Natural killer cell (primary cell): ENCODE results near the gene SFXN2. TPM values are rescaled to one million over a fixed set of nuclear protein-coding genes. Genes with fewer than 3 reads are reported as not detected.
A peak's percentile ranks its signal among the peaks of the same experiment; 100 is the strongest.

Experiments
- ATAC-seq, 3 donors: fragments of 150-1000 bp in 2 of 3; fragments of 200-7000 bp in 1 of 3; cut with Tn5 transposase; 1 replicate in 1 of 3; 2 replicates in 2 of 3; pipeline ENCODE4 v1.10.0; 2021; ENCODE audit warnings: mild to moderate bottlenecking in 2 of 3, moderate library complexity in 2 of 3
- DNase-seq, 2 donors: peaks; one replicate each; pipeline versions ENCODE4 v3.0.0 to v3.0.0-alpha.2; 2013 to 2021; ENCODE audit warnings: mixed read lengths in 1 of 2
- H3K27ac ChIP-seq: one replicate; pipeline ENCODE4 v1.5.1; 2013; ENCODE audit warnings: mild to moderate bottlenecking, low read length
- H3K27me3 ChIP-seq: one replicate; pipeline ENCODE4 v1.6.1; 2013; ENCODE audit warnings: low read length; ENCODE audit not compliant: control insufficient read depth, insufficient read depth
- H3K36me3 ChIP-seq: one replicate; pipeline ENCODE4 v1.6.1; 2013; ENCODE audit warnings: low read length; ENCODE audit not compliant: control insufficient read depth, insufficient read depth
- H3K4me1 ChIP-seq: one replicate; pipeline ENCODE4 v1.6.1; 2013; ENCODE audit warnings: low read length; ENCODE audit not compliant: control insufficient read depth, insufficient read depth
- H3K4me3 ChIP-seq: one replicate; pipeline ENCODE4 v1.5.1; 2013; ENCODE audit warnings: low read length
- H3K9me3 ChIP-seq: one replicate; pipeline ENCODE4 v1.6.1; 2013; ENCODE audit warnings: low read length; ENCODE audit not compliant: control insufficient read depth, insufficient read depth
- H3K27ac Mint-ChIP-seq, 2 donors: one replicate each; pipeline ENCODE4 v1.8.0; 2022; ENCODE audit warnings: mild to moderate bottlenecking in 2 of 2, mixed read lengths in 2 of 2, moderate library complexity in 1 of 2
- H3K27me3 Mint-ChIP-seq, 2 donors: one replicate each; pipeline ENCODE4 v1.8.0; 2022; ENCODE audit warnings: low read depth in 2 of 2, mixed read lengths in 2 of 2
- H3K36me3 Mint-ChIP-seq: one replicate; pipeline ENCODE4 v1.8.0; 2022; ENCODE audit warnings: mixed read lengths
- H3K4me1 Mint-ChIP-seq, 2 donors: one replicate each; pipeline ENCODE4 v1.8.0; 2022; ENCODE audit warnings: mixed read lengths in 2 of 2
- H3K4me3 Mint-ChIP-seq: one replicate; pipeline ENCODE4 v1.8.0; 2022; ENCODE audit warnings: mild to moderate bottlenecking, moderate library complexity, mixed read lengths
- H3K9me3 Mint-ChIP-seq, 2 donors: one replicate each; pipeline ENCODE4 v1.8.0; 2022; ENCODE audit warnings: mixed read lengths in 2 of 2
- WGBS: methylation state at CpG from one replicate; pipeline ENCODE4 v1.1.7; 2013; ENCODE audit warnings: missing lambda C conversion rate; ENCODE audit not compliant: insufficient coverage; 5-methylcytosine and 5-hydroxymethylcytosine counted together
- intact Hi-C: fragments of 100-400 bp; cut with micrococcal nuclease; formaldehyde crosslinking; loops from one replicate; pipeline ENCODE4 v1.14.2; 2022
- total RNA-seq, 4 donors: library from RNA; stranded (reverse); fragments of 120-200 nt in 1 of 4; gene quantifications; one replicate each; pipeline versions ENCODE4 v1.2.3 to v1.2.4, GENCODE V29; 2013 to 2022
- TF ChIP-seq, protein P1 (sequence below): fragments of 200-600 bp; IDR thresholded peaks from one replicate; pipeline ENCODE4 v1.8.0; 2022; ENCODE audit warnings: antibody characterized with exemption

The SFXN2 gene
- total RNA-seq, 3 donors from 2014 or later (not counting 1 experiment from before 2014, with no cell fraction given), result 4.8 to 8.0 (median 5.1) TPM

DNA sequence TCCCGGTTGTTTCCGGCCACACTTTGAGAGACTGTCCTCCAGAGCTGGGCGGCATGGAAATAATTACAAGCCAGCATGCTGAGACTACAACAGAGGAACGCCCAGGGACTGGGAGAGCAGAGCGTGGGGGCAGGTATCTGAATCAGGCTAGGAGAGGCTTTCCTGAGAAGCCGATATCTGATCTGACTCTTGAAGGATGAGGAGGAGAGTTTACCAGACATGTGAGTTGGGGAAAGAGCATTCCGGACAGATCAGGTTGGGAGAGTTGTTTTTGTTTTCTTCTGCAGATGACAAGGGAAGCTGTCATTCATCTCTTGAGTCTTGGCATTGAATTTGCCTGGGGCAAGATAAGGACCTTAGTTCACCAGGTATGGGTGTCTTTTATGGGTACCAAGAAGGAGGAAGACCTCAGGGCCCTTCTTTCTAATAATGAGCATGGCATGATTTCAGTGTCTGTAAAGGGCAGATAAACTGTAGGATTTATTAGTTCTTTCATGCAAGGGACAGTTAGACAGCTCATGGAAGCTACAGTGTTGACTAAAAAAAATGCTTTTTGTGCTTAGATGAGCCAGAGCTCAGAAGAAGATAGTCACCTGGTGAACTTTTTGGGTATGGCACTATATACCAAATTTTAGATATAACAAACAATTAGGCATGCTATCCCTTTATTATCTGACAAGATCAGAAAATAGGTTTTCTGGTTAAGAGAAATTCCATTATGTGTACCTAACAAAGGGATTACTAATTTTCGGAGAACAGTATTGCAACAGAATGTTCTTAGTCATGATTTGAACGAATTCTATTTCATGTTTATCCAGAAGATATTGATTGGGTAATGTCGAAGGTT is 65.5 kb downstream of the SFXN2 start:
- 94% methylated on average over 10 of the region's 10 CpGs for WGBS
- intact Hi-C loops, result no loop called here
- Histone ChIP-seq H3K9me3 (no peaks in the 10 kb centered on the region), H3K27me3 (no peaks in the 10 kb centered on the region), H3K27ac (no peak overlapping the region), H3K4me3 (no peak overlapping the region), H3K4me1 (peaks cover 43% of the 10 kb centered on the region), H3K36me3 (no peaks in the 10 kb centered on the region)
- Mint-ChIP-seq H3K36me3 (no peaks in the 10 kb centered on the region), H3K27me3 (no peaks in the 10 kb centered on the region), H3K4me1 (peaks cover 65 to 69% of the 10 kb centered on the region in 2 donors), H3K27ac (peak overlapping the region; percentile 30 to 60), H3K4me3 (no peak overlapping the region), H3K9me3 (no peaks in the 10 kb centered on the region)
- DNase-seq (no peak), ATAC-seq (no peak)
- TF ChIP-seq, protein P1, sequence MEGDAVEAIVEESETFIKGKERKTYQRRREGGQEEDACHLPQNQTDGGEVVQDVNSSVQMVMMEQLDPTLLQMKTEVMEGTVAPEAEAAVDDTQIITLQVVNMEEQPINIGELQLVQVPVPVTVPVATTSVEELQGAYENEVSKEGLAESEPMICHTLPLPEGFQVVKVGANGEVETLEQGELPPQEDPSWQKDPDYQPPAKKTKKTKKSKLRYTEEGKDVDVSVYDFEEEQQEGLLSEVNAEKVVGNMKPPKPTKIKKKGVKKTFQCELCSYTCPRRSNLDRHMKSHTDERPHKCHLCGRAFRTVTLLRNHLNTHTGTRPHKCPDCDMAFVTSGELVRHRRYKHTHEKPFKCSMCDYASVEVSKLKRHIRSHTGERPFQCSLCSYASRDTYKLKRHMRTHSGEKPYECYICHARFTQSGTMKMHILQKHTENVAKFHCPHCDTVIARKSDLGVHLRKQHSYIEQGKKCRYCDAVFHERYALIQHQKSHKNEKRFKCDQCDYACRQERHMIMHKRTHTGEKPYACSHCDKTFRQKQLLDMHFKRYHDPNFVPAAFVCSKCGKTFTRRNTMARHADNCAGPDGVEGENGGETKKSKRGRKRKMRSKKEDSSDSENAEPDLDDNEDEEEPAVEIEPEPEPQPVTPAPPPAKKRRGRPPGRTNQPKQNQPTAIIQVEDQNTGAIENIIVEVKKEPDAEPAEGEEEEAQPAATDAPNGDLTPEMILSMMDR, result no peak

DNA sequence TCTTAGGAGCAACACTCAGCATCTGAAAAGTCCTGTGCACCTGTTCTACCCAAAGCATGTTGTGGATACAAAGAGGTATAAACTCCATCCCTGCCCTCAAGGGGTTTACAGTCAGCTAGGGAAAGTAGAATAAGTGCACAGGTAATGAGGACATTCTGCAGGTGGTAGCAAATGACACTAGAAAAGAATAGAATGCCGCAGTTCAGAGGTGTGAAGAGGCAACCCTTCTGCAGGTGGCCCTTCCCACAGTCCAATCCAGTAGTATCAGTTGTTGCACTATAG is 66.0 kb downstream of the SFXN2 start:
- Histone ChIP-seq H3K4me1 (peaks cover 40% of the 10 kb centered on the region), H3K27ac (no peak overlapping the region), H3K4me3 (no peak overlapping the region), H3K36me3 (no peaks in the 10 kb centered on the region), H3K9me3 (no peaks in the 10 kb centered on the region), H3K27me3 (no peaks in the 10 kb centered on the region)
- intact Hi-C loops, result no loop called here
- Mint-ChIP-seq H3K27ac (peak overlapping the region in 1 of 2 donors; percentile 58), H3K36me3 (no peaks in the 10 kb centered on the region), H3K4me1 (peaks cover 62 to 67% of the 10 kb centered on the region in 2 donors), H3K27me3 (no peaks in the 10 kb centered on the region), H3K9me3 (no peaks in the 10 kb centered on the region), H3K4me3 (no peak overlapping the region)
- 100% methylated on average over 1 of the region's 1 CpG for WGBS
- ATAC-seq, result no peak
- no peak for DNase-seq
- TF ChIP-seq, protein P1, result no peak

DNA sequence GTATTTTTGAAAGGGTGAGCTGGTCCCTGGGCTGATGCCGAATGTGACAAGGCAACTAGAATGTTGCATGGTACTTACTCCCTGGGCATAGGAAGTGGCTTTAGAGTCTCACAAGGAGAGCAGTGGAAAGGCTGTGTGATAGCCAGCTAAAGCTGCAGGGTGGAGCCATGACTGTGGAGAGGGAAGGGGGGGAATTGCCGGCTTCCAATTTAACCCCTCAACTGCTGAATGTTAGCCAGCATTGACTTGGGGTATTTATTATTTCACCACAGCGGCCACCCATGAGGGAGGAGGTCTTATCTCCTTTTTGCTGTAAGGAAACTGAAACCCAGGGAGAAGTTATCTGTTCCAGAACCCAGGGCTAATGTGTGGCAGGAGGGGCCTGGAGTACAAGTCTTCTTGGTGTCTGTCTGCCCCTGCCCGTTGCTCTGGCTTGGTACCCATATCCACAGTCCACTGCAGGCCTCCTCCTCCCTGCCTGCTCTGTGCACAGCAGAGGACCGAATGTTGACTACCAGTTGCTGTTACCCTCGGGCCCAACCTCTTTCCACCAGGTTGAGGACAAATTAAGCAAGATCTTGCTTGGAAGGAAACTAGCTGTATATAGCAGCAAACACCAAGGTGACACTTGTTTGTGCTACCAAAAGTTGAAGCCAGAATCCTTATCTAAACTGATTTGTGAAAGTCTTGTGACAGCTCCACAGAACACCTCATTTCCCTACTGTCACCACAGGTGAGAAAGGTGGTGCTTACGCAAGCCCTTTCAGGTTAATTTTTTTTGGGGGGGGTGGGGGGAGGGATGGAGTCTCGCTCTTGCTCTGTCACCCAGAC is 66.9 kb downstream of the SFXN2 start:
- H3K4me3 Mint-ChIP-seq, result no peak overlapping the region
- ATAC-seq (no peak), DNase-seq (no peak)
- WGBS, result 91% methylated on average over 6 of the region's 8 CpGs
- Histone ChIP-seq H3K27ac (no peak overlapping the region), H3K36me3 (no peaks in the 10 kb centered on the region), H3K27me3 (no peaks in the 10 kb centered on the region), H3K4me3 (no peak overlapping the region), H3K9me3 (no peaks in the 10 kb centered on the region), H3K4me1 (peaks cover 35% of the 10 kb centered on the region)
- no peaks in the 10 kb centered on the region for H3K27me3 Mint-ChIP-seq
- H3K27ac Mint-ChIP-seq, result peak overlapping the region; percentile 38 to 58
- H3K9me3 Mint-ChIP-seq, result no peaks in the 10 kb centered on the region
- intact Hi-C loops, result no loop called here
- no peaks in the 10 kb centered on the region for H3K36me3 Mint-ChIP-seq
- H3K4me1 Mint-ChIP-seq, result peaks cover 62 to 67% of the 10 kb centered on the region in 2 donors
- TF ChIP-seq, protein P1, result no peak
